IPS-18a (cell line): ENCODE data around the gene SNN.

ENCODE experiments used
- H3K27ac ChIP-seq: one replicate; pipeline ENCODE4 v1.5.1; 2013; ENCODE audit warnings: low read length
- H3K27me3 ChIP-seq: one replicate; pipeline ENCODE4 v1.6.1; 2013; ENCODE audit warnings: mild to moderate bottlenecking, low read length; ENCODE audit not compliant: control insufficient read depth, insufficient read depth
- H3K36me3 ChIP-seq: one replicate; pipeline ENCODE4 v1.6.1; 2013; ENCODE audit warnings: low read depth, low read length; ENCODE audit not compliant: control insufficient read depth
- H3K4me1 ChIP-seq: one replicate; pipeline ENCODE4 v1.6.1; 2013; ENCODE audit warnings: low read depth, low read length; ENCODE audit not compliant: control insufficient read depth
- H3K4me3 ChIP-seq: one replicate; pipeline ENCODE4 v1.5.1; 2013; ENCODE audit warnings: low read length
- H3K9ac ChIP-seq: one replicate; pipeline ENCODE4 v1.6.1; 2013; ENCODE audit warnings: mild to moderate bottlenecking, low read length, moderate library complexity
- H3K9me3 ChIP-seq: one replicate; pipeline ENCODE4 v1.6.1; 2013; ENCODE audit warnings: low read depth, low read length; ENCODE audit not compliant: control insufficient read depth

Gene SNN

DNA sequence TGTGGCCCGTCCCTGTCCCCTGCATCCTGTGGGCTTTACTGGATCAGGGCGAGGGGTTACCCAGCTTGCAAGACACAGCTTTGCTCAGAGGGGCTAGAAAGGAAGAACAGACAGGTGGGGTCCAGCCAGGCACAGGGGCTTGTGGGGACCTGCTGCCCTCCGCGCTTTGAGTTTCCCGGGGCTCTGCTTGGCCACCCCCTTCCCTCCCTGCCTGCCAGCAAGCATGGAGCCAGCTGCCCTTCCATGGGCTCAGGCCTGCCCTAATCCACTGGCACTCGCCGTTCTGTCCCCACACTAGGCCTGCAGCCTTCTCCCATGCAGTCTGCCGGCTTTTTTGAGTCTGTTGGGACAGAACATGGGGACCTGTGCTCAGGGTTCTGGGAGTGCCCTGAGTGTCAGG lies 3.4 kb downstream of the SNN start:
- Histone ChIP-seq H3K27me3 (no peaks in the 10 kb centered on the region), H3K27ac (no peak overlapping the region), H3K4me1 (no peaks in the 10 kb centered on the region), H3K9ac (no peak overlapping the region), H3K4me3 (no peak overlapping the region), H3K36me3 (peaks cover 12% of the 10 kb centered on the region), H3K9me3 (no peaks in the 10 kb centered on the region)

DNA sequence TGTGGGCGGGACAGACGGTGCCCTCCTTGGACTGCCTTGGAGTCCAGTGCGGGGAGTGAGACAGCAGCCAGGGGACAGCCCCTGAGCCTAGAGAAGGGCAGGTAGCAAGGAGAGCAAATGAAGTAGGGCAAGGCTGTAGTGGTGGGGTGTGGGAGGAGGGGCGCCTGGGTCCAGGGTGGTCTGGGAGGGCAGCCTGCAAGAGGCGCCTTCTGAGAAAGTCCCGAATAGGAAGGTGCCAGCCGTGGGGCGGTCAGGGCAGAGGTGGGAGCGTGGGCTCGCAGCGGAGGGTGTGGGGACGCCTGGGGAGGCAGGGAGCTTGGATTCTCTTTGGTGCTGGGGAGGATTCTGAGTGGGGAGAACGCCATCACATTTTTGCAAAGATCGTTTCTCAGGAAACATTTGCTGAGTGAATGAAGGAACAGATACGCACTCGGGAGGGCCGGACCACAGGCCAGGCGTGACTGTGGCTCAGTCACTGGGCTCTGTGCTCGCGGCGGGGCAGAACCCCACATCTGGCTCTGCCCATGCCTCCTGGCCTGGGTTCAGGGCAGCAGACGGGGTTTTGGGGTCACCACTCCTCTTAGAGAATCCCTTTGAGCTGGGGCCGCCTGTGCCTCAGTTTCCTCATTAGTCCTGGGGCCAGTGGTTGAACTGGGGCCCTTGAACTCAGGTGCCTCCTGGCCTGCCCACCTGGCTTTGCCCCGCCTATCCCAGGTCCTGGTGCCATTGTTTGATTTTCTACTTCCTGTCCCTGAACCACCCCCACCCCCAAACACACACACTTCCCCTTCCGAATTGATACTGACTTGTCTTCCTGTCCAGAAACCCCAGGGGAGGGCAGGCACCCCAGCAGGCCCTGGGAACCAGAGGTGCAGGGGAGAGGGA lies 4.2 kb downstream of the SNN start:
- H3K36me3 ChIP-seq, result peaks cover 20% of the 10 kb centered on the region
- no peaks in the 10 kb centered on the region for H3K27me3 ChIP-seq
- no peaks in the 10 kb centered on the region for H3K4me1 ChIP-seq
- no peak overlapping the region for H3K27ac ChIP-seq
- no peaks in the 10 kb centered on the region for H3K9me3 ChIP-seq
- peak overlapping the region; percentile 17 for H3K9ac ChIP-seq
- no peak overlapping the region for H3K4me3 ChIP-seq

GRCh38 chr16:11673091-11674000 lies 5.1 kb downstream of the SNN start:
- Histone ChIP-seq H3K36me3 (peaks cover 27% of the 10 kb centered on the region), H3K27me3 (no peaks in the 10 kb centered on the region), H3K4me3 (no peak overlapping the region), H3K4me1 (no peaks in the 10 kb centered on the region), H3K9me3 (no peaks in the 10 kb centered on the region), H3K9ac (peak overlapping the region; percentile 17), H3K27ac (no peak overlapping the region)

DNA sequence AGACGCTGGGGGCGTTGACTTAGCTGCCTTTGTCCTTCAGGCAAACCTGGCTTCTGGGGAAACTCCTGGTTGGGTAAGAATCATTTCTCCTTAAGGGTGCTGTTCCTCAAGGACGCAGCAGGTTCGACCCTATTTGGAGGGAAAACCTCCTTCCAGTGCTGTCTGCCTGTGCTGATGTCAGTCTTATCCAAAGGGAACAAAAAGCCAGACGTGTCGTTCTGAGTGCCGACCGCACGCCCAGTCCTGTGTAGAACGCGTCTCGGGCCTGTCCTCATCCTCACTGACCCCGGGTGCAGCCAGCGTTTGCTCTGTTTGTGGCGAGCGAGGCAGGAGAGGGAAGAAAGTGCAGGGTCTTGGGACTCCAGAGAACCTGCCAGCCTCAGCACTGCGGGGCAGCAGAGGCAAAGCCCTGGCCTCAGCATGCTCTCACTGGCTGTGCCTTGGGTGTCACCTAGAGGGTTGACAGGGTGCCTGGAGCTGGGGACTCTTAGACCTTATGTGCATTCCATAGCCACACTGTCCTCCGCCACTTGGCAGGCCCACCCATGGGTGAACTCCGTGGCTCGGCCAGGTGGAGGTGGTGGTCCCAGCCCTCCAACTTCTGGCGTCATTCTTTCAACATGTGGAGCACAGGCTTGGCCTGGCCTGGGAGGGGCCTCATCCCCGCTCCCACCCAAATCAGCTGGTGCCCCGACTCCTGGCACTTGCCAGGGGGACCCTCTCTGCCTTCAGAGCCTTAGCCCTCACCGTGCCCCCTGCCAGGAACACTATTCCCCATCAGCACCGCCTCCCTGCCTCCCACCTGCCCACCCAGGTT lies 6.0 kb downstream of the SNN start:
- no peaks in the 10 kb centered on the region for H3K4me1 ChIP-seq
- H3K36me3 ChIP-seq, result peaks cover 32% of the 10 kb centered on the region
- H3K27me3 ChIP-seq, result no peaks in the 10 kb centered on the region
- no peak overlapping the region for H3K4me3 ChIP-seq
- no peak overlapping the region for H3K27ac ChIP-seq
- H3K9ac ChIP-seq, result no peak overlapping the region
- no peaks in the 10 kb centered on the region for H3K9me3 ChIP-seq

DNA sequence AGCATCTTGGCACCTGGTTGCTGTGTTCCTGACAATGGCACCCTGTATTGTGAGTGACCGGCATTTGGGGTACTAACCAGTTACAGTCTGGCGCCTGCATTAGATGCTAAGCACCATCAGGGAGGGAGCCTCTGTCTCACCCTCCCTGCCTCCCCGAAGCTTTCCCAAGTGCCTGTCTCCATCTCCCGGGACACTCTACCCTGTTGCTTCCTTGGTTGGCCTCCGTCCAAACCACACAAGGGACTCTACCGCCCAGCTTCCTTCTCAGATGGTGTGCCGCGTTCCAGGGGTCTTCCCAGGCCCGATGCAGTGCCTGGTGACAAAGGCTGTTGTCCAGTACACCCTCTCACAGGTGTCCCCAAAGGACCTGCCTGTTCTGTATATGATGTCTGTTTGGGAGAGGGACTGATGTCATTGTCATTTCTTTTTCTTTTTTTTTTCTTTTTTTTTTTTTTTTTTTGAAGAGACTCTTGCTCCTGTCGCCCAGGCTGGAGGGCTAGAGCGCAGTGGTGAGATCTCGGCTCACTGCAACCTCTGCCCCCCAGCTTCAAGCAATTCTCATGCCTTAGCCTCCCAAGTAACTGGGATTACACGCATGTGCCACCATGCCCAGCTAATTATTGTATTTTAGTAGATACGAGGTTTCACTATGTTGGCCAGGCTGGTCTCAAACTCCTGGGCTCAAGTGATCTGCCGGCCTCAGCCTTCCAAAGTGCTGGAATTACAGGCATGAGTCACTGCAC lies 6.7 kb downstream of the SNN start:
- no peaks in the 10 kb centered on the region for H3K4me1 ChIP-seq

GRCh38 chr16:11675561-11676511 lies 7.6 kb downstream of the SNN start:
- Histone ChIP-seq H3K9ac (no peak overlapping the region), H3K4me1 (no peaks in the 10 kb centered on the region), H3K27ac (no peak overlapping the region), H3K27me3 (no peaks in the 10 kb centered on the region), H3K36me3 (peaks cover 32% of the 10 kb centered on the region), H3K9me3 (no peaks in the 10 kb centered on the region), H3K4me3 (no peak overlapping the region)

More for the DNA sequence above, 6.7 kb downstream of the SNN start:
- peaks cover 32% of the 10 kb centered on the region for H3K36me3 ChIP-seq
- no peak overlapping the region for H3K4me3 ChIP-seq
- no peaks in the 10 kb centered on the region for H3K9me3 ChIP-seq
- no peaks in the 10 kb centered on the region for H3K27me3 ChIP-seq
- no peak overlapping the region for H3K9ac ChIP-seq
- H3K27ac ChIP-seq, result no peak overlapping the region

- Histone ChIP-seq H3K4me3 (no peak overlapping the region), H3K9ac (no peak overlapping the region), H3K4me1 (no peaks in the 10 kb centered on the region), H3K27me3 (no peaks in the 10 kb centered on the region), H3K36me3 (peaks cover 32% of the 10 kb centered on the region), H3K9me3 (no peaks in the 10 kb centered on the region), H3K27ac (no peak overlapping the region)
Measured at GRCh38 chr16:11676799-11677198, 8.5 kb downstream of the SNN start.

GRCh38 chr16:11677451-11677951 lies 9.2 kb downstream of the SNN start:
- Histone ChIP-seq H3K4me3 (no peak overlapping the region), H3K9me3 (no peaks in the 10 kb centered on the region), H3K27ac (no peak overlapping the region), H3K9ac (no peak overlapping the region), H3K4me1 (no peaks in the 10 kb centered on the region), H3K36me3 (peaks cover 32% of the 10 kb centered on the region), H3K27me3 (no peaks in the 10 kb centered on the region)

DNA sequence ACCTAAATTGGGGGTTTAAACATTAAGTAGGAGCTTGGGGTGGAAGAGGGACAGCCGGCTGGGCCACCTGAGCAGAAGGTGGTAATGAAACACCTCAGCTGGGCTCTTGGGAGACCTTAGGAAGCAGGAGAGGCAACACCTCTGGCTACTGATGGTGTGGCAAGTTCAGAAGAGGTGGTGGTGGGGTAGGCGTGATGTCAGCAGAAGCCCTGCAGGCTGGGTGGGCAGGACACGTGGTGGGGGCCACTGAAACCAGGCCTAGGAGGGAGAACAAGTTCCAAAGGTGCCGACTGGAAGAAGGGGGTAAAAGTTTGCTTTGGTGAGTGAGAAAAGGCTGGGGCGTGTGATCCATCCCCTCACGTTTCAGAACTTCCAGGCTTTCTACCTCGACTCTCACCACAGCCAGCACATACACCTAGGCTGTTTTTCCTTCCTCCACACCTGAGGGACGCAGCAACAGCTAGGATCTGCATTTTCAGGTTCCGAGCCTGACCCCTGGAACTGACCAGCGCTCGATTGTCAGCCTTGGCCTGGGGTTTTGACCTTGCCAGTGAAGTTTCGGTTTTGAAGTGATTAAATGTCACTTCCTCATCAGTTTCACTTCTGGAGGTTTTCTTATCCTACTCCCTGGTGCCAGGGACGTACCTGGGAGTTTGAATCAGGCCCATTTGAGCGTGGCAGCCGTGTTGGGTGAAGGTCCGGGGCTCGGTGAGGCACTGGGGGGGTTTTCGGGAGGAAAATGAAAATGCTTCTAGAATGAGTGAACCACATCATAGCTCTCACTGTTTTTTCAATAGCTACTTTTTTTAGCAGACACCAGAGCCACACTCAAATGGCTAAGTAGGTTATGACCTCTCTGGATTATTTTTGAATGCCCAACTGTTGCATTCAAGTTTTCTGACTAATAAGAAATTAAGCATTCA lies 10.0 kb downstream of the SNN start:
- Histone ChIP-seq H3K4me1 (no peaks in the 10 kb centered on the region), H3K27ac (no peak overlapping the region), H3K36me3 (peaks cover 32% of the 10 kb centered on the region), H3K27me3 (no peaks in the 10 kb centered on the region), H3K9ac (no peak overlapping the region), H3K9me3 (no peaks in the 10 kb centered on the region), H3K4me3 (no peak overlapping the region)
